Stimulated activated CD8-positive, alpha-beta memory T cell treated with anti-CD3 and anti-CD28 coated beads, Interleukin-4, amount 100 ng/mL, for 1 hour (primary cell): Measurements from ENCODE around the gene FCAMR.

Source experiments
- DNase-seq, 2 donors: peaks; one replicate each; pipeline ENCODE4 v3.0.0-alpha.2; 2020; ENCODE audit warnings: low read depth in 2 of 2, low spot score in 1 of 2

The FCAMR gene, protein sequence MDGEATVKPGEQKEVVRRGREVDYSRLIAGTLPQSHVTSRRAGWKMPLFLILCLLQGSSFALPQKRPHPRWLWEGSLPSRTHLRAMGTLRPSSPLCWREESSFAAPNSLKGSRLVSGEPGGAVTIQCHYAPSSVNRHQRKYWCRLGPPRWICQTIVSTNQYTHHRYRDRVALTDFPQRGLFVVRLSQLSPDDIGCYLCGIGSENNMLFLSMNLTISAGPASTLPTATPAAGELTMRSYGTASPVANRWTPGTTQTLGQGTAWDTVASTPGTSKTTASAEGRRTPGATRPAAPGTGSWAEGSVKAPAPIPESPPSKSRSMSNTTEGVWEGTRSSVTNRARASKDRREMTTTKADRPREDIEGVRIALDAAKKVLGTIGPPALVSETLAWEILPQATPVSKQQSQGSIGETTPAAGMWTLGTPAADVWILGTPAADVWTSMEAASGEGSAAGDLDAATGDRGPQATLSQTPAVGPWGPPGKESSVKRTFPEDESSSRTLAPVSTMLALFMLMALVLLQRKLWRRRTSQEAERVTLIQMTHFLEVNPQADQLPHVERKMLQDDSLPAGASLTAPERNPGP

GRCh38 chr1:206970446-206970845 lies at the start of gene FCAMR:
FCAMR (minus strand) TSS chr1:206970460; CDS start chr1:206970125, 335 bp downstream.
- DNase-seq, result no peak

GRCh38 chr1:207019661-207020060 lies 49.4 kb upstream of the FCAMR start:
- no peak for DNase-seq

DNA sequence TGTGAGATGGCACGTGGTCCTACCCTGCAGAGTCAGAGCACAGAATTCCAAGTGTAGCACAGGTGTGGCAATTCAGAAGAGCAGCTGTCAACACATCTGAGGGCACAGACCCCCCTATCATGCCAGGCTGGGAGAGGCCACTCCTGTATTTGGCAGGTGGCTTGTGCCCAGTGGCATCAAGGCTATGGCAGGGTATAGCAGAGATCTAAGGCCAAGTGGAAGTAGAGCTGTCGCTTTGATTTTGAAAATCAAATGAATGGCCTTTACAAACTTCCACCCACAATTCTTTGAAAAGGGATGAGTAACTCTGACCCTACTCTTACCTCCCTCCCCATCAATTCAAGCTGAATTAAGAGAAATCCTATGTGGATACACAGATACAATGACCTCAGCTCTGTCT lies 48.9 kb upstream of the FCAMR start:
- no peak for DNase-seq

- no peak for DNase-seq
Observed at GRCh38 chr1:207018707-207019106, 48.4 kb upstream of the FCAMR start.

GRCh38 chr1:207017615-207018559 lies 47.6 kb upstream of the FCAMR start:
- DNase-seq, result no peak

DNA sequence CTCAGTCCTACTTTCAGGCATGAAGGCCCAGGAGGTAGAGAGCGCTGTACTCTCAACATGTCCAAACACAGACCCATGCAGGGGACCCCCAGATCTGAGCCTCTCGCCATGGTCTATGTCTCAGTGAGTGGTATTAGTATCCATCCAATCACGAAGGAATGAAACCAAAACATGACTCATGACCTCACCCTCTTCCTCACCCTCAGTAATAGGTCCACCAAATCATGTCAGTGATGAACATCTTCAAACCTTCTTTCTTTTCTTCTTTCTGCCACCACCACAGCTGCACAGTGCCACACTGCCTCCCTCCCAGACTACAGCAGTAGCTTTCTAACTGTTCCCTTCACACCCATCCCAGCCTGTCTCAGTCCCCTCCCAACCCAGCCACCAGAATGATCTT lies 45.5 kb upstream of the FCAMR start:
- no peak for DNase-seq

- DNase-seq, result no peak
Observed at GRCh38 chr1:207014728-207015127, 44.5 kb upstream of the FCAMR start.

DNA sequence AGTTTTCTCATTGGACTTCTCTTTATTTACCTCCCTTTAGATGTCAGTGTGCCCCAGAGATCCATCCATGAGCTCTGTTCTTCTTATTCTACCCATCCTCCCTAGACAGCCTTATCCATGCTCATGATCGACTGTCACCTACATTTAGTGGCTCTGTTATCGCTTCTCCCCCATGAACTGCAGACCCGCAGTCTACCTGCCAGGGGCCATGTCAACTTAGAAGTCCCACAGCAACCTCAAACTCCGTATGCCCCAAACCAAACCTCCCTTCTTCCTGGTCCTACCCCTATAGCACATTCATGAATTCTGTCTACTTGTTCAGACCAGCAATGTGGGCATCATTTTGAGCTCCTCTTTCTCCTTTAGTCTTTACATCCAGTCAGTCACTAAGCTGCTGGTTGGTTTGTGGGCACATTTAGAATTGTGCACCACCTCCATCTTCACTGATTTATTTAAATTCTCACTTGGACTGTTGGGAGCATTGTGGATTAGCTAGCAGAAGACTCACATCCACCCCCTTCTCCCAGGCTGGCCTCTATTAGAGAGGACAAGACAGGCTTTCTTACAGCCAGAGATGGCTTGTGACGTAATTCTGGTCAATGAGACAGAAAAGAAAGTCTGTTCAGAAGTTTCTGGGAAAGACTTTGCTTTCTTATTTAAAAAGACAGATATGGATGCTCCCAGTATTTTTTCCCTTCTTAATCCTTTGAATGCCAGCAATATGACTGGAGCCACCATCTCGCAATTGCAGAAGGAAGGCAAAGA lies 43.2 kb upstream of the FCAMR start:
- DNase-seq, result no peak

GRCh38 chr1:207010726-207011125 lies 40.5 kb upstream of the FCAMR start:
- DNase-seq, result no peak

DNA sequence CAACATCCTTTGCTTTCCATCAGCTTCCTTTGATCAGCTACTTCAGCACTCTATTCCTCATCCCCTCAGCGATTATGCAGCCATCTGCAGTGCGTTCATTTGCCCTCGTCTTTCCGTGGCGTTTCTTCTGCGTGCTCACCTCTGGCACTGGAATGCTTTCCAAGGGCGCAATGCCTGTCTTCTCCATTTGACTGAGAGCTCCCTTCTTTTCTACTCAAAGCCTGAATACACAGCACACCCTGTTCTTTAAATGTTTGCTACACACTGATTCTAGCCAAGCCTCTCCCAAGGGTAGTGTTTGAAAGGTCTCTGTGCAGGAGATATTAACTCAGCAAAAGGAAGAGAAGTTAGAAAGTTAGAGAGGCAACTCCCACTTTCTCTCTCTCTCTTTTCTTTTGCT lies 39.7 kb upstream of the FCAMR start:
- no peak for DNase-seq

GRCh38 chr1:207009182-207009850 lies 39.1 kb upstream of the FCAMR start:
- DNase-seq, result no peak

DNA sequence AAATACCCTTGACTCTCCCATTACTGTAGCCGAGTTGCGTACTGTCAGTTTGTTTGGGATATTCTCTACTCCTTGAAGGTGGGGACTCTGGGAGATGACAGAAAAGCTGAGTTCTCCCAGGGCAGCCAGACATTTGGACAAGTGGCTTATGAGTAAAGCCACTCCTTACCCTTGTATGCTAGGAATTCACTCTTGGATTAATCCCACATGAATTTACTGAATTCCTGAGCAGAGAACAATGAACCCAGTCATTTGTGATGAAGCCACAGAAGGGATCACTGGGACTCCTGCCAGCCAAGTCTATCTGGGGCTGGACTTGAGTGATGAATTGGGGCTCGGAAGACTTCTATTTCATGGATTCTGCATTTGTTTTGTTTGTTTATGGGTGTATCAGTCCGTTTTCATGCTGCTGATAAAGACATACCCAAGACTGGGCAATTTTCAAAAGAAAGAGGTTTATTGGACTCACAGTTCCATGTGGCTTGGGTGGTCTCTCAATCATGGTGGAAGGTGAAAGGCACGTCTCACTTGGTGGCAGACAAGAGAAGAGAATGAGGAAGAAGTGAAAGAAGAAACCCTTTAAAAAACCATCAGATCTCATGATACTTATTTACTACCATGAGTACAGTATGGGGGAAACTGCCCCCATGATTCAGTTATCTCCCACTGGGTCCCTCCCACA lies 37.2 kb upstream of the FCAMR start:
- DNase-seq, result no peak

- no peak for DNase-seq
Observed at GRCh38 chr1:207006914-207007313, 36.7 kb upstream of the FCAMR start.

GRCh38 chr1:207006083-207006482 lies 35.8 kb upstream of the FCAMR start:
- no peak for DNase-seq

- DNase-seq, result no peak
Observed at GRCh38 chr1:207004931-207005830, 34.9 kb upstream of the FCAMR start.

DNA sequence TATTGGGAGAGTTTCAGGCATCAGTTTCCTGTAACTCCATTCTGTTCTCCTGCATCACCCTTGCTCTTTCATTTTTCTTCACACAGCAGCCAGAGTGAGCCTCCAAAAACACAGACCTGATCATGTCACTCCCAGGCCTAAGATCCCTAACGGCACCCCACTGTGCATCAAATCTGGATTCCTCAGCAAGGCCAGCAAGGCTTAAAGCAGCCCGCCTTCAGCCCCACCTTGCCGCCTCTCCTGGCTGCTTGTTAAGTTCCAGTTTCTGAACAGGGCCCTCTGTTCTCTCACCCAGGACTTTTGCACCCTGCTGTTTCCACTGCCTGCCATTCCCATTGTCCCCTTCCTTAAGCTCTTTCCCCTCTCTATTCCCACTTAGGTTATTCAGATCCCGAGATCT lies 33.0 kb upstream of the FCAMR start:
- DNase-seq, result no peak

DNA sequence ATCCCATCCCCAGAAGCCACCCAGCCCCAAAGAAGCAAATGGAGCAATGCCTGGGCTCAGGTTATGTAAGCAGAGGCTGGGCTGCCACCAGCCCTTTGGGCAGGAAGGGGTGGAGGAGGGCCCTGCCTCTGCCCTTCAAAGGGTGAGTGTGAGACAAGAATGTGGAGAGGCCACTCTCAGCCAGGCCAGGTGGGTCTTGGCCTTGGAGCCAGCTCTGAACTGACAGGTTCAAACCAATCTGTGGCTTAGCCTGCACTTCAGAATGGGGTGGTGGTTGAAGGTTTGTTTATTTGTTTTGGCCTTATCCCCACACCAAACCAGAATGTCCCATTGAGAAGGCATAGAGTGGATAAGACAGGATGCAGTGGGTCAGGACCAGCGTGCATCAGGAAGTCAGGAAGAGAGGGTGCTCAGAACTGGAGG lies 32.5 kb upstream of the FCAMR start:
- DNase-seq, result no peak

DNA sequence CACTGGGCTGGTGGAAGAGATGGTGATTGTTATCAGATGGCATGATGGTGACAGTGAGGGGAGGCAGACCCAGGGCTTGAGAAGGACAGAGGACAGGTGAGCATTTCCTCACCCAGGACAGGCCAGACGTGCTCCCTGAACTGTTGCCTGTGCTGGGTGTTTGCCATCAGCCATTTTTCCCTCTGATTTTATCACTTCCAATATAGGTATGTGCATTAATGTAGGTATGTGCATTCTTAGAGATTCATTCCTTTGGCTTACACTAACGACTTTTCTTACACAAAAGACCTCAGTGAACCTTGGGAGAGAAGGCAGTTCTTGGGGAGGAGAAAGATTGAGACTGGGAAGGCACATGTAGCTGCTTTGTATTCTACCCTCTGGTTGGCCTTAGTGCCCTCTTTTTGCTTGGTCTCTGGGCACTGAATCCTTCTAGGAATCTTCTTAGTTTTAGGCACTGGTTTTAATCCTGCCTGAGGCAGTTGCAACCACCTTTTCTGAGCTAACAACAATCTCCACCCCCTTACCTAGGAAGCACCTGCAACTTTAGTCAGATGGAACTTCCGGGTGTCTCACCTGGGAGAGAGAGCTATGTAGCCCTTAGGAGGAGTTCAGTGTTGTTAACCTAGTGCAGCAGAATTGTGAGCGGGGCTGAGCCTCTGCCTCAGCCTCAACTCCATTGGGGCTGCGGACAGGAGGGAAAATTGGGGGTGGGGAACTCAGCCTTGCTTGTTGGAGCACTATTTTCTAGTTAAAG lies 31.4 kb upstream of the FCAMR start:
- DNase-seq, result no peak
